Mesenchymal stem cell (in vitro differentiated cells and primary cell): ENCODE results near the gene ALG2.

Source experiments
- DNase-seq: peaks from one replicate; pipeline ENCODE4 v3.0.0-alpha.2; 2013
- H2AFZ ChIP-seq: one replicate; pipeline ENCODE4 v1.6.1; 2013; ENCODE audit warnings: low read depth, mild to moderate bottlenecking, control low read depth, inconsistent platforms, low read length, moderate library complexity
- H2AK5ac ChIP-seq: 2 replicates; pipeline ENCODE4 v1.6.1; 2013; ENCODE audit warnings: low read length, moderate library complexity, mild to moderate bottlenecking, inconsistent platforms; ENCODE audit not compliant: severe bottlenecking
- H2BK120ac ChIP-seq: one replicate; pipeline ENCODE4 v1.6.1; 2013; ENCODE audit warnings: low read depth, mild to moderate bottlenecking, inconsistent platforms, low read length, moderate library complexity
- H2BK12ac ChIP-seq, 2 experiments: one replicate each; pipeline ENCODE4 v1.6.1; 2013; ENCODE audit warnings: inconsistent platforms in 2 of 2, low read length in 2 of 2, mild to moderate bottlenecking in 2 of 2, moderate library complexity in 2 of 2, control low read depth in 1 of 2
- H2BK15ac ChIP-seq: one replicate; pipeline ENCODE4 v1.6.1; 2013; ENCODE audit warnings: mild to moderate bottlenecking, low read depth, inconsistent platforms; ENCODE audit not compliant: poor library complexity, severe bottlenecking
- H2BK5ac ChIP-seq: 2 replicates; pipeline ENCODE4 v1.6.1; 2013; ENCODE audit warnings: low read depth, mild to moderate bottlenecking, low read length, control low read depth, inconsistent platforms; ENCODE audit not compliant: poor library complexity, severe bottlenecking
- H3K14ac ChIP-seq, 2 experiments: one replicate each; pipeline ENCODE4 v1.6.1; 2013; ENCODE audit warnings: inconsistent platforms in 2 of 2, low read length in 2 of 2, control low read depth in 1 of 2, mild to moderate bottlenecking in 1 of 2, moderate library complexity in 1 of 2
- H3K18ac ChIP-seq, 2 experiments: one replicate each; pipeline ENCODE4 v1.6.1; 2013; ENCODE audit warnings: inconsistent platforms in 2 of 2, low read length in 2 of 2, control low read depth in 1 of 2, low read depth in 1 of 2, mild to moderate bottlenecking in 1 of 2
- H3K23ac ChIP-seq, 2 experiments: one replicate each; pipeline ENCODE4 v1.6.1; 2013; ENCODE audit warnings: inconsistent platforms in 2 of 2, low read length in 2 of 2, mild to moderate bottlenecking in 2 of 2, moderate library complexity in 2 of 2, control low read depth in 1 of 2
- H3K27ac ChIP-seq: 2 replicates; pipeline ENCODE4 v1.5.1; 2013; ENCODE audit warnings: mild to moderate bottlenecking, moderate library complexity, low read length, control low read depth, inconsistent platforms; ENCODE audit not compliant: poor library complexity, severe bottlenecking
- H3K27me3 ChIP-seq, 2 experiments: 2 replicates each; pipeline versions ENCODE4 v1.6.1 to v1.7.0; 2013; ENCODE audit warnings: low read length in 2 of 2, mild to moderate bottlenecking in 2 of 2, moderate library complexity in 2 of 2, control low read depth in 1 of 2, inconsistent platforms in 1 of 2; ENCODE audit not compliant: control insufficient read depth in 1 of 2, insufficient read depth in 1 of 2
- H3K36me3 ChIP-seq, 2 experiments: 2 replicates each; pipeline versions ENCODE4 v1.6.1 to v1.7.0; 2013; ENCODE audit warnings: low read length in 2 of 2, control low read depth in 1 of 2, inconsistent platforms in 1 of 2, low read depth in 1 of 2, mild to moderate bottlenecking in 1 of 2; ENCODE audit not compliant: insufficient read depth in 2 of 2, control insufficient read depth in 1 of 2
- H3K4ac ChIP-seq, 2 experiments: one replicate each; pipeline ENCODE4 v1.6.1; 2013; ENCODE audit warnings: inconsistent platforms in 2 of 2, low read length in 2 of 2, mild to moderate bottlenecking in 2 of 2, moderate library complexity in 2 of 2, control low read depth in 1 of 2, low read depth in 1 of 2
- H3K4me1 ChIP-seq: 2 replicates; pipeline ENCODE4 v1.6.1; 2013; ENCODE audit warnings: low read depth, low read length, control low read depth; ENCODE audit not compliant: control insufficient read depth, insufficient read depth
- H3K4me2 ChIP-seq: 2 replicates; pipeline ENCODE4 v1.6.1; 2013; ENCODE audit warnings: low read length, mild to moderate bottlenecking, inconsistent platforms; ENCODE audit not compliant: poor library complexity, severe bottlenecking
- H3K4me3 ChIP-seq, 2 experiments: 2 replicates each; pipeline versions ENCODE4 v1.5.1 to v1.7.0; 2013; ENCODE audit warnings: low read length in 2 of 2, mild to moderate bottlenecking in 2 of 2, control low read depth in 1 of 2, low read depth in 1 of 2; ENCODE audit not compliant: insufficient read depth in 1 of 2
- H3K79me1 ChIP-seq: replicated peaks from 2 replicates; pipeline ENCODE4 v1.6.1; 2013; ENCODE audit warnings: mild to moderate bottlenecking, control low read depth, low read length, inconsistent platforms; ENCODE audit not compliant: poor library complexity, severe bottlenecking
- H3K9ac ChIP-seq: 2 replicates; pipeline ENCODE4 v1.7.0; 2013; ENCODE audit warnings: mild to moderate bottlenecking, low read length, moderate library complexity
- H3K9me3 ChIP-seq: 2 replicates; pipeline ENCODE4 v1.7.0; 2013; ENCODE audit warnings: mild to moderate bottlenecking, low read length; ENCODE audit not compliant: control insufficient read depth
- H4K8ac ChIP-seq: one replicate; pipeline ENCODE4 v1.6.1; 2013; ENCODE audit warnings: inconsistent platforms, mild to moderate bottlenecking, low read length, moderate library complexity
- H4K91ac ChIP-seq: one replicate; pipeline ENCODE4 v1.6.1; 2013; ENCODE audit warnings: mild to moderate bottlenecking, low read length, inconsistent platforms
- WGBS: methylation state at CpG from one replicate; pipeline ENCODE4 v1.1.7; 2013; ENCODE audit warnings: mixed read lengths; 5-methylcytosine and 5-hydroxymethylcytosine counted together

ALG2 gene

GRCh38 chr9:99222416-99223270 is 901 bp upstream of the ALG2 start:
- Histone ChIP-seq H3K9ac (peak overlapping the region; percentile 99), H2BK5ac (no peak overlapping the region), H3K36me3 (peaks cover 13 to 51% of the 10 kb centered on the region in 2 experiments), H2BK12ac (peak overlapping the region in 1 of 2 experiments; percentile 18), H2BK120ac (peak overlapping the region; percentile 90), H4K8ac (peak overlapping the region; percentile 98), H3K79me1 (peaks cover 13% of the 10 kb centered on the region), H3K14ac (peak overlapping the region; percentile 67 to 87), H3K4me3 (peak overlapping the region; percentile 94 to 100), H3K4me2 (peak overlapping the region; percentile 74), H2AFZ (peak overlapping the region; percentile 91), H3K27ac (peak overlapping the region; percentile 96), H3K18ac (peak overlapping the region; percentile 92 to 97), H3K23ac (peak overlapping the region in 1 of 2 experiments; percentile 74), H3K4me1 (peaks cover 4% of the 10 kb centered on the region), H3K4ac (peak overlapping the region; percentile 83 to 93), H4K91ac (peak overlapping the region; percentile 88), H2AK5ac (peak overlapping the region; percentile 72), H2BK15ac (peak overlapping the region; percentile 91), H3K9me3 (no peaks in the 10 kb centered on the region), H3K27me3 (no peaks in the 10 kb centered on the region)
- no peak for DNase-seq
- WGBS = 13% methylated on average over 30 of the region's 30 CpGs

GRCh38 chr9:99221266-99221620 is 499 bp downstream of the ALG2 start:
- Histone ChIP-seq H3K36me3 (peaks cover 8 to 50% of the 10 kb centered on the region in 2 experiments), H3K9ac (peak overlapping the region; percentile 99), H2BK5ac (no peak overlapping the region), H2BK12ac (peak overlapping the region in 1 of 2 experiments; percentile 73), H3K27me3 (no peaks in the 10 kb centered on the region), H3K79me1 (peaks cover 11% of the 10 kb centered on the region), H3K23ac (peak overlapping the region; percentile 72 to 100), H3K14ac (peak overlapping the region in 1 of 2 experiments; percentile 100), H4K8ac (peak overlapping the region; percentile 98), H2AK5ac (no peak overlapping the region), H2BK120ac (no peak overlapping the region), H4K91ac (peak overlapping the region; percentile 84), H3K27ac (no peak overlapping the region), H3K4me1 (peaks cover 4% of the 10 kb centered on the region), H3K18ac (peak overlapping the region; percentile 97 to 98), H2BK15ac (peak overlapping the region; percentile 33), H3K4me2 (peak overlapping the region; percentile 51), H3K4me3 (peak overlapping the region; percentile 94 to 100), H2AFZ (peak overlapping the region; percentile 99), H3K9me3 (no peaks in the 10 kb centered on the region), H3K4ac (peak overlapping the region; percentile 72 to 97)
- no peak for DNase-seq
- under 1% methylated on average over 25 of the region's 25 CpGs for WGBS

GRCh38 chr9:99220011-99220410 is 1.7 kb downstream of the ALG2 start:
- Histone ChIP-seq H4K91ac (no peak overlapping the region), H3K9ac (peak overlapping the region; percentile 4), H3K4me2 (no peak overlapping the region), H3K27me3 (no peaks in the 10 kb centered on the region), H3K14ac (no peak overlapping the region), H3K4ac (no peak overlapping the region), H2BK120ac (no peak overlapping the region), H2AK5ac (no peak overlapping the region), H3K23ac (no peak overlapping the region), H3K27ac (no peak overlapping the region), H3K18ac (no peak overlapping the region), H2BK12ac (no peak overlapping the region), H3K9me3 (no peaks in the 10 kb centered on the region), H3K79me1 (peaks cover 16% of the 10 kb centered on the region), H3K36me3 (peaks cover 5 to 50% of the 10 kb centered on the region in 2 experiments), H3K4me3 (peak overlapping the region in 1 of 2 experiments; percentile 50), H4K8ac (no peak overlapping the region), H2BK15ac (no peak overlapping the region), H3K4me1 (peaks cover 4% of the 10 kb centered on the region), H2AFZ (no peak overlapping the region), H2BK5ac (no peak overlapping the region)
- no peak for DNase-seq
- 98% methylated on average over 2 of the region's 4 CpGs for WGBS

GRCh38 chr9:99216073-99216472 is 5.7 kb downstream of the ALG2 start:
- peaks cover 18 to 42% of the 10 kb centered on the region in 2 experiments for H3K36me3 ChIP-seq
- no peak overlapping the region for H3K18ac ChIP-seq
- no peak for DNase-seq
- H3K79me1 ChIP-seq = peaks cover 37% of the 10 kb centered on the region
- H3K9ac ChIP-seq = no peak overlapping the region
- no peak overlapping the region for H2BK12ac ChIP-seq
- peaks cover 5% of the 10 kb centered on the region for H3K4me1 ChIP-seq
- no peak overlapping the region for H2BK120ac ChIP-seq
- no peak overlapping the region for H2BK15ac ChIP-seq
- H3K23ac ChIP-seq = no peak overlapping the region
- no peak overlapping the region for H3K4me3 ChIP-seq
- H2AK5ac ChIP-seq = no peak overlapping the region
- no peak overlapping the region for H3K4ac ChIP-seq
- H3K4me2 ChIP-seq = no peak overlapping the region
- H3K9me3 ChIP-seq = no peaks in the 10 kb centered on the region
- no peak overlapping the region for H4K91ac ChIP-seq
- H2AFZ ChIP-seq = no peak overlapping the region
- WGBS = 89% methylated on average over 1 of the region's 1 CpG
- H3K27ac ChIP-seq = no peak overlapping the region
- no peak overlapping the region for H2BK5ac ChIP-seq
- no peak overlapping the region for H3K14ac ChIP-seq
- no peaks in the 10 kb centered on the region for H3K27me3 ChIP-seq
- no peak overlapping the region for H4K8ac ChIP-seq
